Colon (tissue), 2 donors: ENCODE results near the gene ANK3.

Experiments used
- FAIRE-seq: peaks from 2 replicates; lab custom pipeline; 2012; peaks lifted over from hg19 to GRCh38; lab: Jason Lieb, UNC
- donor health status: control.
- donor health status: control.

The ANK3 gene

DNA sequence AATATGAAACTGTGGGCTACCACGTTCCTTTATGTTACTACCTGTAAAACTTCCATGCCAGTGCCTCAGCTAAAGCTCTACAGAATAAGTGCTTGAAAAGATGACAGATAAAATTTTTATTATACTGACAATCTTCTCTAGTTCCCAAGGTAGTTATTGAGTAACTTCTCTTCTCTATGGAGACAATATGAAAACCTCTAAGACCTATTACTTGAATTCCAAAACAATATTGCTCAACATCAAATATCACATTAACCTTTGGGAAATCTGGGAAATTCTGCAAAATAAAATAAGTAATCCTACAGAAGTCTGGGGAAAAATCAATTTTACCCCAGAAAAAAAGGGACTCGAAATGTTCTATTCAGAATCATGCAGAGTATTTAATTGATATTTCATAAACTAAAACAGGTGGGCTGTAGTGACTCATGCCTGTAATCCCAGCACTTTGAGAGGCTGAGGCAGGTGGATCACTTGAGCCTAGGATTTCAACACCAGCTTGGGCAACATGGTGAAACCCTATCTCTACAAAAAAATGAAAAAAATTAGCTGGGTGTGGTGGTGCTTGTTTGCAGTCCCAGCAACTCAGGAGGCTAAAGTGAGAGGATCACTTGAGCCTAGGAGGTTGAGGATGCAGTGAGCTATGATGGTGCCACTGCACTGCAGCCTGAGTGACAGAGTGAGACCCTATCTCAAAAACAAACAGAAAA, 23.8 kb upstream of the ANK3 start:
- FAIRE-seq: no peak

DNA sequence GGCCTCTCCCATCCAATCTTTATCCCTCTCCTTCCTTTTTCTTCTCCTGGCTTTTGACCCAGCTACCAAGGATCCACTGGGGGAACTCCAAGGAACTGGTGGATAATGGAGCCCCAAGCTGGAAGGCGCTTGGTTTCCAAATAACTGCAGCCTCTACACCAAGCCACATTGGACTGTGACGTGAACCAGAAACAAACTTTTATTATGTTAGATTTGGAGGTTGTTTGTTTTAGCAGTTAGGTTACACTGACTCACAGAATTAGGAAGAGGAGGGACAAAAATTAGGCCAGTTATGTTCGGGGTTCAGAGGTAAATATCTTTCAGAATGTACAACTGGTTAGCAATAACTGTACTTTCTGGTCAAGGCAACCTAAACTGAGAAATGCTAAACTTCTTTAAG, 21.3 kb upstream of the ANK3 start:
- no peak for FAIRE-seq

DNA sequence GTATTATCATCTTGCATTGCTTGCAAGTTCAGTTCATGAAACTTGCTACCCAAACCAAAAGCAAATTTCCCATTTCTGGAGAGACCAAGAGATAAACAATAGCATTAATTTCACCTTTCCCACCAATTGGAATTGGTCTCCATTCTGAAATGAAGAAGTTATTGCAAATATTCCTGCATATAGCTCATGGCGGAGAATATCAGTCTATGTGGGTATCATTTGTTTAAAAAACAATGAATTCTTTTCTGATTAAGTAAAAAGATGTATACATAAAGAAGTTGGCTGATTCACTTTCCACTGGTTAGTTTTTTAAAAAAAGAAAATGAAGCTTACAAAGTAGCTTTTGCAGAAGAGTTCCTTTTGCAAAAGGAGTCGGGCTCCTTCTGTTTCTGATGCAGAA, 19.5 kb upstream of the ANK3 start:
- FAIRE-seq: no peak

DNA sequence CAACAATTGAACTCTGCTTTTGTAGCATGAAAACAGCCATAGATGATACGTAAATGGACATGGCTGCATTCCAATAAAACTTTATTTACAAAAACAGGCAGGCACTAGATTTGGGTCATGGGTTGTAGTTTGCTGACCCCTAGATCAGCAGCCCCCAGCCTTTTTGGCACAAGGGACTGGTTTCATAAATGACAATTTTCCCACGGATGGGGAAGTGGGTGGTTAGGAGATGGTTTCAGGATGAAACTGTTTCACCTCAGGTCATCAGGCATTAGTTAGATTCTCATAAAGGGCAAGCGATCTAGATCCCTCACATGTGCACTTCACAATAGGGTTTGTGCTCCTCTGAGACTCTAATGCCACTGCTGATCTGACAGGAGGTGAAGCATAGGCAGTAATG, 16.5 kb upstream of the ANK3 start:
- no peak for FAIRE-seq

DNA sequence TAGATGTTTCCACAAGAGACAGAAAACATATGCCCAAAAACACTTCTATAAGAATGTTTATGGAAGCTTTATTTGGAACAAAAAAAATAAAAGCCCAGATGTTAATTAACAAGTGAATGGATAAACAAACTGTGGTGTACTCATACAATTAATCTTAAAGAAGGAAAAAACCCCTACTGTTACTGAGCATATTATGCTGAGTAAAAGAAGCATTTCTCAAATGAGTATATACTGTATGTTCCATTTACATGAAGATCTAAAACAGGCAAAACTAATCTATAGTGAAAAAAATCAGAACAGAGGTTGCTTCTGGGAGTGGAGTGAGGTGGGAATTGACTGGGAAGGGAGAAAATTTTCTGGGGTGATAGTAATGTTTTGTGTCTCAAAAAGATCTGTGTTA, 15.5 kb upstream of the ANK3 start:
- FAIRE-seq: no peak

DNA sequence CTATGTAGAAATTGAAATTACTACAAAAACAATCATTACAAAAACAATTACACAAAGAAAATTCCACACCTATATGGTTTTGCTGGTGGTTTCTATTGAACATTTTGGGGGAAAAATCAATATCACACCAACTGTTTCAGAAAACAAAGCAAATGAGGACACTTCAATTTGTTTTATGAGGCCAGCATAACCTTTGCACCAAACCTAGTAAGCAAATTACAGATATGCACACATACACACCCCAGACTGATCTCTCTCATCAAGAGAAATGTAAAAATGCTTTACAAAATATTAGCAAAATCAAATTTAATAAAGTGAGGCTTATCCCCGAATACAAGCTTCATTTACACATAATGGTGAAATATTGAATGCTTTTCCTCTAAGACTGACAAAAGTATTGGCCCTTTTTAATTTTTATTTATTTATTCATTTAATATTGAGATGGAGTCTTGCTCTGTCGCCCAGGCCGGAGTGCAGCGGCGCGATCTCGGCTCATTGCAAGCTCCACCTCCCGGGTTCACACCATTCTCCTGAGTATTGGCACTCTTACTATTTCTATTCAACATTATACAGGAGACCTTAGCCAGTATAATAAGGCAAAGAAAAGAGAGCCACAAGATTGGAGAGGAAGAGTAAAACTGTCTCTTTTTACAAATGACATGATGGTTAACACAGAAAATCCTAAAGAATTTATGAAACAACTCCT, 13.6 kb upstream of the ANK3 start:
- no peak for FAIRE-seq

DNA sequence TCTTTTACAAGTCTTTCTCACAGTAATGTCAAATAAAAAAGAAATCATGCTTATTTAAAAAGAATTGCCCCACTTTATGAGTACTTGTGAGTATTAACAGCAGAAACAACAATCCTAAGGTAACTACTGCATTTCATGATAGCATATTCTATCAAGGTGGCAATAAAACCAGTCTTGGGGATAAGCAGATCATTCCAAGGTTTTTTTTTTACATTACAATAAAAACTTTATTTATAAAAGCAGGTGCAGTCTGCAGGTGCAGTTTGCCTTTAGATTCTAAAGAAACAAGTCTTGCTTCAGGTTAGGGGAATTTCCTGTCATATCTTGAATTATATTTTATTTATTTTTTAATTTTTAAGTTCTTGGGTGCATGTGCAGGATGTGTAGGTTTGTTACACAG, 10.7 kb upstream of the ANK3 start:
- FAIRE-seq: no peak

DNA sequence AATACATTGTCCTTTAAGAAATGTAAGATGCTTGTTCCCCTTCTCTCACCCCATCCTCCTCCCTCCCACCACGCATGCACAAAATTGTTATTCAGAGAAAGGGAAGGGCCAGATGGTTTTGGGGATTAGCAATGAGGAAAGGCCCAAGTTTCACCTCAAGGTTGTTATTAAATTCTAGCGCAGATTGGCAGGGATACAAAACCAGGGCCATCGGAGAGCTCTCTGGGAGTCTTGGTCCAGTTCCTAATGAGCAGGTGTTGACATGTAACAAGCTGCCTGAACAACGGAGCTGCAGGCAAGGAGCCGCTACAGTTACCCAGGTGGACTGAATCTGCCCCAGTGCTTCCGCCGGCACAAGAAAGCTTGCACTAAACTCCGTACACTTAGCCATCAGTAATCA, 9.7 kb upstream of the ANK3 start:
- FAIRE-seq: no peak

DNA sequence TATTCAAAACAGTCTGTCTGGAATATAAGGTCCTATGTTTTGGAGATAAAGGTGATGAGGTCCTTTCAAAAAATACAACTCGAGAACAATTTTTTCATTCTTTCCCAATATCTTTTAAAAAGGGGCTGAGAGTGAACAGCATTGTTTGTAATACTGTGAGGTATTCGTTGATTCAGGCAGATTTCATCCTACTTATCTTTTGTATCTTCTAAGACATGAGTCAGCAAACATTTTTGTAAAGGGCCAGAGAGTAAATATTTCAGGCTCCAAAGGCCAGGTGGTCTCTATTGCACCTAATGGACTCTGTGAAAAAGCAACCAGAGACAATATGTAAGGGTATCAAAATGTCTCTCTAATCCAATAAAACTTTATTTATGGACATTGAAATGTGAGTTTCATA, 8.1 kb upstream of the ANK3 start:
- no peak for FAIRE-seq

DNA sequence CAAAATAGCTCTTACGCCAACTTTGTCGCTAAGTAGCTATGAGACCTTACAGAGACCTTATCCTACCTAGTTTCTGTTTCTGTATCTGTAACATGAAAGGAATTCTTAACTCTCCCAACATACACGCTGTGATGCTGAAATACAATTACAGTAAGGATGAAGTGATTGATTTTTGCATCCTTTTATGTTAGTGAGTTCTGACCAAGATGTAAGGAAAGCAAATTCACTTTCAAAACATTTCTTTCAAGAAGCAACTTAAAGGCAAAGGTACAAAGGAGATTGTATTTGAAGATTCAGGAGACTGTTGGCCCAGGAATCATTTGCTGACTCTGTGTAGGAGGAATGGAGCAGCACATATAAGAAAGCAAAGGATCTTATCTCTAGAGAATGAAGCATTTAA, 7.1 kb upstream of the ANK3 start:
- no peak for FAIRE-seq

DNA sequence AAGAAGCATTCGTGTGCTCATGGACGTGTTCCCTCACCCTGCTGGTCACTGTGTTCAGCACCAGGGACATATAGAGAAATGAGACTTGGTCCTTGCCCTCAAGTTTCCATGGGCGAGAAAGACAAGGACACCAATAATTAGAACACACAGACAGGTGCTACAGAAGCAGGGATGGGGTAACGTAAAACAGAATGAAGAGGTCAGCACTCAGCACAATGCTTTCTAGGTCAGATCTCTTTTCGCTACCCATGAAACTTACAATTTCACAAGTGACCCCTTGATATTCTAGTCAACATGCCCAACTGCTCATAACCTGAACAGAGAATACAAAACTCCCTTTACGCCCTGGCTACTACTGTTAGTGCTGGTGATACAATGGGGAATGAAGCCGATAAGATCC, 6.0 kb upstream of the ANK3 start:
- FAIRE-seq: no peak

DNA sequence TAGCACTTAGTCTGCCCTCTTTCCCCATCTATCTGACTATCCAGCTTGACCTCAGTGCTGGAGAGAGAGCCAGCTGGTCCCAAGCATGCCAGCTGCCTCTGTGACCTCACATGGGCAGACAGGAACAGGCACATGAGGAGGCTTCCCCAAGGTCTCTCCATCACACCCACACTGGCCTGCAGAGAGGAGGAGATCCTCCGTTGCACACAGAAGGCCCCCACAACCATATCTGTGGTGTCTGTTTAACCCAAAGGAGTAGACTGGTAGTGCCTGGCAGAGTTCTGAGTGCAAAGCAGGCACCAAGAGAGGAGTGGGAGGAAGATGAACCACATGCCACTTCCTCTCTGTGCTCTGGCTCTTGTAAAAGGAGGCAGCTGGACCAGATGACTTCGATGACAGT, 4.8 kb upstream of the ANK3 start:
- no peak for FAIRE-seq

DNA sequence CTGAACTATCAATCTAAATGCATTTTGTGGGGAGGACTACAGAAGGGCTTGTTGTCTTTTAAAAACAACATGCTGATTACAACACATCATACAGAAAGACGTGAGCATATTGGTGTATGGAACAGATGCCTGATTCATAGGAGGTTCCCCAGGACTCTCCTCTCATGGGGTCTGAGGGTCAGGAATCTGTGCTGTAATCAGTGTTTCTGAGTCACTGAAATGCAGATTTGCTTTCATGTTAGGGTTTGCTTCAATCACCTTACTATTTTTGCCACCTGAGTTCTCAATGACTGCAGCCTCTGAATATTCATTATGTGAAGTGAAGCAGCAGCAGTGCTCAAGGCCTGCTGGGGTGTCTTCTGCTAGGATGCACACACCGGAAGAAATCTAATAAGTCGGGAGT, 550 bp upstream of the ANK3 start:
- FAIRE-seq: no peak

DNA sequence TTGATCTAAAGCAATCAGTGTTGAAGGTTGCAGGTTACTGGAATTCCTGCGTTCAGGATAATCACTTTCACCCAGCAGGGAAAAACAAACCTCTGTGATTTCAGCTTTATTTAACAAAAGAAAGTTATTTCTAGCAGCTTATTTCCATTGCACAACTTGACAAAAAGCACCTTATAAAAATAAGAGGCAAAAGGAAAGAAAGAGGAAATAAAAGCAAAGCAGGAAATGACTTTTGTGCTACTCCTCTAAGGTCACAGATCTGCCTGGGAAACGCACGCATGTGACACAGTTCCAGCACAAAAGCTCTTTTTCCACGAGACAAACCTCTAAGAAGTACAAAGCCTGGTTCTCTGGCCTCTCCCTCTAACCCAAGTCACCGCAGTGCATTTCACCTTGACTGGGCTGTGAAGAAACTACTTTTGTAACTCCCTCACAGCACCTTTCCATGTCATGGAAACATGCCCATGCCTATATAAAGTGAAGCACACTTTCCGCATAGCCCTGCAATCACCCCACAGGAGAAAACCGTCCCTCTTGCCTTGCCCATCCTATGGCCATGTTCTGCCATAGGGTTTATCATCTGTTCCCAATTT, 870 bp downstream of the ANK3 start:
- no peak for FAIRE-seq

DNA sequence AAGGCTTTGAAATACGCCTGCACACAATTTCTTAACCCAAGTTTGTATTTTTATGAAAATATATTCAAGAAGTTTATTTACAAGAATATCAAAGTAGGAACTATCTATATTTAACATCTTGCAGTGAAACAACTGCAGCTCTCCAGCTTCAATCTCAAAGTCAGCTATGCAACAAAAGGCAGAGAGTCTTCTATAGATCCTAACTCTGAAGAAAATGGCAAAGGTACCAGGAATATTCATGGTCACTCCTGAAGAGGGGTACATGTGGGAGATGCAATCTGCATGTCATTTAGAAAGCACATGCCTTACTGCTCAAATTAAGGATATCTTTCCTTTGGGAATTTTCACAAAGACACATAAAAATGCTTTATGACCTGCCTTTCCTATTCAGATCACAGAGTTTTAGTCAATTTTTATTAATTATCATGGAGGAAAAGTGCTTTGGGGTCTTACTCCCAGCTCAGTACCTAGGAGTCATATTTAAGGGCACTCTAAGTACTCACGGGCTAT, 1.5 kb downstream of the ANK3 start:
- no peak for FAIRE-seq

DNA sequence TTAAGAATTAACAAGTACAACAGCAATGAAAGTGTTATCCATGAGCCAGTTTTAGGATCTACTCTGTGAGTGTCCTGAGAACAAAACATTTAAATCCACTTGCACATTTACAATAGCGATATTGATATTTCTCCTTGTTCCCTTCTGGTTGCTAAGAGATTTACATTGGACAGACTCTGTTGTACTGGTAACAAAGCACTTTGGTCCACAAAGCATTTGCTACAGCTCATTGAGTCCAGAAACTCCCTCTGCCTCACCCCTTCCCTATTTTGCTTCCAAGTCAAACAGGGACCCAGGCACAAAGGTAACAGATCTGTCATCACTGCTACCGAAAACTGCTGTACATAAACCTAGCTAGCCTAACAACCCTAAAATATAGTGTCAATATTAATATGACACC, 2.1 kb downstream of the ANK3 start:
- FAIRE-seq: no peak

DNA sequence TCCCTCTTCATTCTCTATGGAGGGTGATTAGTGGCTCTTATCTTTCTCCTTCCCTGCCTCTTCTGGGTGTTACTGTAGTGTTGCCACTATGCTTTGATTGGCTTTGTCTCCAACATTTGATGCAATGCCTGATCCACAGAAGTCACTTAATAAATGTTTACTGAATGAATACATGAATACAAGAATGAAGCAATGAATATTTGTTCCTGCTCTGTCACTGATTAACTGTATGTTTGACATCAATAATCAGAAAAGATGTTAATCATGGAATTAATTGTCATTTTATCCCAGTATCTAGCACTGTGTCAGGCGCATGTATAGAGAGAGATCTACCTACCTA, 4.3 kb downstream of the ANK3 start:
- FAIRE-seq: no peak

DNA sequence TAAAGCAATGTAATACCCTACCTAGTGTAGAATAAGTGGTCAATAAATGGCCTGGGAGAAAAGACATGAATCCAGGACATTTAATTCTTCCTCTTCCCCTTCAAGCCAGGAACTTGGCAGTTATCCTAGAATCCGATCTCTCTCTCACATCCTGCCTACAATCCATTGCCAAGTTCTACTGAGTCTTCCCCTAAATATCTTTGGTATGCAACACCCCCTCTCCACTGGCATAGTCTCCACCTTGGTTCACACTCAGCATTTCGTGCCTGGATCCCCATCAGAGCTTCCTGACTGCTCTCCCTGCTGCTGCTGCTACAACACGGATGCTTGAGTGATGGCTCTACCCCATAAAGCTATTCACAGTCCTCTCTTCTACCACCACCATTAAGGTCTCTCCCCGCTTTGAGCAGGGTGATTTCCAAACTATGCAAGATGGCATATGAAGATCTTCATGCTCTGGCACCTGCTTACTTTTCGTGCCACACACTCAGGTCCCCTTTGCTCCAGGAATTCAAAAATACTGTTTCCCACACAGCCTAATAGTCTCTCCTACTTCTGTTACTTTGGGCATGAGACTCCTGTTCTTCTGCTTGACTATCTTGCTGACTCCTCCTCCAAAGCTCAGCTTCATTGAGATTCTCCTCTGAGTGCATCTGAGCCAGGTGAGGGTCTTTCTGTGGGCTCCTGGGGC, 4.8 kb downstream of the ANK3 start:
- FAIRE-seq: no peak

DNA sequence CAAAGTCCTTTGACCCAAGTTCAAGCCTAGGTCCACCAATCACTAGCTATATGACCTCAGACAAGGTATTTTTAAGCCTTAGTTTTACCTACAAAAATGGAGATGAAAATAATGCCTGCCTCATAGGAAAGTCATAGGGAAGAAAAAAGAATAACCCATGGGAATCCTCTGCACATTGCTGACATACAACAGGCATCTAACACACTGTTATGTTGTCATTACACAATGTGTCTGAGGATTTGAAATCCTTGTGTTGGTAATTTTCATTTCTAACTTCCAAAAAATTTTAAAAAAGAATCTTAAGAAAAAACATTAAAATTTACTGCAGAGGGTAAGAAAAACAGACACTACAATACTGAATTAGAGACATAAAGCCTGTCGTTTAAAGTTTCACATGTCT, 5.7 kb downstream of the ANK3 start:
- FAIRE-seq: no peak

DNA sequence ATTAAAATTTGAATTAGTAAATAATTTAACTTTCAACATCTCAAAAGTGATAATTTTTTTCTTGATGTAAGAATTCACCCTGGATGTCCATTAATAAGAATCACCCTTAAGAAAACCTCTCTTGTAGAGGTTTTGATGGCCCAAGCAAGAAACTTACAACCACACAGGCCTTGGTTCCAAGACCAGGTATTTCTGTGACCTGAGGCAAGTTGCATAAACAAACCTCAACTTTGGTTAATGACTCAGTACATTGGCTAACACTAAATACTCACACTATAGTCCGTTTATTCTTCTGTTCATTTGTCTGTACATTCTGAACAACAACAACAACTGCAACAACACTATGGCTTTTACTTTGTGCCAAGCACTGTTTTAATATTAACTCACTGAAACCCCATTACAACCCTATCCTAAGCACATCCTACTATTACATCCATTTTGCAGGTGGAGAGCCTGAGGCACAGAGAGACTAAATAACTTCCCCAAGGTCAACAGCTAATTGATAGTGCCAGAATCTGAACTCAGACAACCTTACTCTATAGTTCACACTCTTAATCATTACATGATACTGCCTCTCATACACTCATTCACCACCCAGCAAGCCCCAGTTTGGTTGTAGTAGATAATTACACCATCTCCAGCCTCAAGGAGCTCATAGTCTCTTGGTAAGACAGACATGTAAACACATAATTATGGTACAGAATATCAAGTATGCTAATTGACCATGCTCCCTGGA, 6.6 kb downstream of the ANK3 start:
- FAIRE-seq: no peak

DNA sequence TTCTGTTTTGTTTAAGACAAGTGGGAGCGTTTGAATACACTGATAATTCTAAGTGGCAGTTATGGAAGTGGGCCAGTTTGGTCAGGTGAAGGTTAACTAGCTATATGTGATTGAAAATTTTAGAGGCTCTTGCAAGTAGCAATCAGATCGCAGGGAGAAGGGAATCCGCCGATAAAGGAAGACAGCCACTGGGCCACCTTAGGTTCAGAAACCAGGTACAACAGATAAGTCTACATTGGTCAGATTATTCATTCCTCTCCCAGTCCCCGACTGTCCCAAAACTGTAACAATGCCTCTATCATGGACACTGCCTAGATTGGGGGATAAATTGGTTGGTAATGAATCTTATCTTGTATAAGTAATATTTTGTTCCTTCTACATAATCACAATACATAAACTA, 8.9 kb downstream of the ANK3 start:
- no peak for FAIRE-seq

DNA sequence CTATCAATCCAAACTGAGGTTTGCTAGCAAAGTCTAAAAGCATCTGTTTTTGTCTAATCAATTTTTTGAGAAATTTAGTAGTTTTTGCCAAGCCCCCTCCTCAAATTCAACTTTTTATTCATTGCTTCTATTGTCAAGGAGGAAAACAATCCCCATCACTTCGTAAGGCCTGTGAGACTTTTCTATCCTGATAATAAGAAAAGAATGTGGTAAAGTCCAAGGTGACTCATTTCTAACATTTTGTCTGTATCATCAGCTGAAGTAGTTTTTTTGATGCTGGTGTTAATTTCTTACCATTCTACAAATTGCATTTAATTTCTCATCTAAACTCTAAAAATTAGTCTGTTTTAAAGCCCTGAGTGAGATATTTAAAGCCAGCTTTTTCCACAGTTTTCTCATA, 11.7 kb downstream of the ANK3 start:
- FAIRE-seq: no peak

DNA sequence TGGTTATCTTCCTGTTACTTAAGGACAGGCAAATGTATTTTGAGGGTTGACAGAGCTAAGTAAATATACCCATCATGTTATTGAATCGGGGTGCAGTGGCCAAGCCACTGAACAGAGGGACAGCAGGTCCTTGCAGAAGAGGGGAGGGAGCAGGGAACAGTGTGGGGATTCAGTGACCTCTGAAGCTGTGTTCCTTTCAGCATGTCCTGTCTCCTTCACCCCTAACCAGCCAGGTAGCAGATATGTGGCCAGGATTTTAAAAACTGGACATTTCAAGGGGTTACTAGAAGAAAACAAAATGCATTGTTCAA, 12.7 kb downstream of the ANK3 start:
- FAIRE-seq: no peak
